HG03575 (cell line): ENCODE data around the gene BCKDHB.
"Not testable (repeated sequence)": the region's sequence is repeated elsewhere in the genome, so short reads cannot be mapped to it uniquely, and the experiment has no call there.

ENCODE experiments used
- ATAC-seq: cut with Tn5 transposase; IDR thresholded peaks from one replicate; pipeline ENCODE4 v1.9.1; 2021; ENCODE audit not compliant: unreplicated experiment, insufficient number of reproducible peaks, low FRiP score; ENCODE audit errors: extremely low read depth

BCKDHB gene

GRCh38 chr6:80294531-80294930 lies 188.1 kb downstream of the BCKDHB start:
- ATAC-seq: not testable (repeated sequence)

DNA sequence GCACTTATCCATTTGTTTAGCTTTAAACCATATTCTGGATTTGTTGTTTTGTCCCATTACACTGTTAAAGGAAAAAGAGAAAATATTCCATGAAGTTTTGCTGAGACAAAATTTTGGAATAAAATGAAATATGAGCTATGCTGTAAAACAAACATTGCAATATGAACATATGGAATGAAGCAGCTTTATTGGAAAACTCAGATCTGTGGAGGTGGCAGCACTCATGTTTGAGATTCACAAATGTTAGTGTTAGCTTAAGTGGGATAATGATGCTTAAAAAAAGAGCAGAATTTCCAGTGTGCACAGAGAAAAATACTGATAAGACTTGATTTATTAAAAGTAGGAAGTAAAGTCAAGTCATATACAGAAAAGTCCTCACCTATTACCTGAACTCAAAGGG lies 196.2 kb downstream of the BCKDHB start:
- ATAC-seq: no peak

DNA sequence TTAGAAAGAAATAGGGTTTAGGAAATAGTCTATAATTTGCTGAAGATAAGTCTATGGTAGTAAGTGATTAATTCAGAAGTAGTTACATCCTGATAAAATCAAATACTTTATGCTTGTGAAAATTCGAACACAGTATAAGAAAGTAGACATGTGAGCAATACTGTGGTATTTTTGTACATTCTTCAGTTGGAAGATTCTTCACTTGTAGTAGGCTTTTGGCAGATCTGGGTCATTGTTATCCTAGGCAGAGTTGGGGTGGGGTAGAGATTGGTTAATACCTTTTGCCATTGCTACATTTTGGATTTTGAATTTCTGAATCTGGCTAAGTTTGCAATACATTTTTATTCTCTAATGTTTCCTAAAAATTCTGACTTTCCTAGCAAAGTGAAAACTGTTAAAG lies 197.5 kb downstream of the BCKDHB start:
- no peak for ATAC-seq

GRCh38 chr6:80314531-80314930 lies 208.1 kb downstream of the BCKDHB start:
- ATAC-seq: no peak

DNA sequence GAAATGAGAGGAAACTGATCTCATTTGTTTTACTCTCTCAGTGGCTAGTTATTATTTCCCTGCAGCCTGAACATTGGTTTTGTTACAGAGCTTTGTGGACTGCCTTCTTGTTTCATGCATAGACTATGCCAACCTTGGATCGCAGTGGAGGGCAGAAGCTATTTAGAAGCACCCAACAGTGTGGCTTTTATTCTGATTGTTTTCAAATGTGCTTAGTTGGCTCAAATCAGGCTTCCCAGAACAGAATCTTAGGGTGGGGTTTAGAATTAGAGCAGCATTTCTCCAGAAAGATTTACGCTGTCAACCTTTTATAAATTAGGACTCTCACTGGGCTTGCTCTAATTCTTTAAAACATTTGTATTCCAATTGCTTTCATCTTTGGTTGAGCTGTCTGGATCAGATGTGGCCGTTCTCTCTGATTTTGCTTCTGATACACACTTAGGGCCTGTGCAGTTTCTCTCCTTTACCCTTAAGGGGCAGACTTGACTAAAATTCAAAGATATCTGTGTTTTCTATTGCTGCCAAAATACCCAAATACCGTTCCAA lies 210.3 kb downstream of the BCKDHB start:
- ATAC-seq: no peak

- ATAC-seq: no peak
Measured at GRCh38 chr6:80319196-80319595, 212.7 kb downstream of the BCKDHB start.

DNA sequence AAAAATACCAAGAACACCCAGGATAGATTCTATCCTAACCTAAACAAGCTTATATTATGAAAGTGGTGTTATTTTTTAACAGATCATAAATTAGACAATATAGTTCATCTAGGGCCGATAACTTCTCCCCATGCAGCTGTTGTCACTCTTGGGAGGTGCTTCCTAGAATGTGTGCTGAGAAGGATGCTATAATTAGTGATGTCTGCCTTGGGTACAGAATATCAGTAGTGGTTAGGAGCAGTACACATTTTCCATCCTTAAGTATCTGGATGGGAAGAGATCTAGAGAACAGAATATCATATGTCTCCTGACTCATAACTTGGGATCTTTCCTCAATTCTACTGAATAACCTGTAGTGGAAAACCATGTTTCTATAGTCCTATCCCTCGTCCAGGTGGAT lies 214.5 kb downstream of the BCKDHB start:
- ATAC-seq: no peak

- ATAC-seq: no peak
Measured at GRCh38 chr6:80325742-80326141, 219.3 kb downstream of the BCKDHB start.

- no peak for ATAC-seq
Measured at GRCh38 chr6:80328652-80329051, 222.2 kb downstream of the BCKDHB start.

GRCh38 chr6:80329496-80329895 lies 223.0 kb downstream of the BCKDHB start:
- no peak for ATAC-seq

GRCh38 chr6:80330961-80331360 lies 224.5 kb downstream of the BCKDHB start:
- no peak for ATAC-seq

GRCh38 chr6:80331522-80331921 lies 225.1 kb downstream of the BCKDHB start:
- ATAC-seq: no peak

- no peak for ATAC-seq
Measured at GRCh38 chr6:80331974-80332373, 225.5 kb downstream of the BCKDHB start.

GRCh38 chr6:80333342-80333741 lies 226.9 kb downstream of the BCKDHB start:
- ATAC-seq: no peak

DNA sequence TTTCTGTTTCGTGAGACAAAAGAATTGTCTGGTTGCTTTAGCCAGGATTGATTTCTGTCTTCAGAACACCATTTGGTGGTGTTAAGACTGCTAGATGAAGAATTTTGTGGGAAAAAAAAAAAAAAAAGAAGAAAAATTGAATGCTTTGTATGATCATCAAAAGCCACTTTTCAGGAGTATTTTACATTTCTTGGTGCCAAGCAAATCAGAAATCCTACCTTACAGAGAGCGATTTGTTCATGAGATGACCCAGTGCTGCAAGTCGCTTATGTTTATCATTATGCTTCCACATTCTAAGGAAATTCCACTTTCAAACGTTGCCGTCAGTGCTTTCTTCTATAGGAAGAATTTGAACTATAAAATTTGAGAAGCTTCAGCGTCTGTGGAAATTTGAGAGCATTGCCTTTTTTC lies 228.7 kb downstream of the BCKDHB start:
- ATAC-seq: no peak

DNA sequence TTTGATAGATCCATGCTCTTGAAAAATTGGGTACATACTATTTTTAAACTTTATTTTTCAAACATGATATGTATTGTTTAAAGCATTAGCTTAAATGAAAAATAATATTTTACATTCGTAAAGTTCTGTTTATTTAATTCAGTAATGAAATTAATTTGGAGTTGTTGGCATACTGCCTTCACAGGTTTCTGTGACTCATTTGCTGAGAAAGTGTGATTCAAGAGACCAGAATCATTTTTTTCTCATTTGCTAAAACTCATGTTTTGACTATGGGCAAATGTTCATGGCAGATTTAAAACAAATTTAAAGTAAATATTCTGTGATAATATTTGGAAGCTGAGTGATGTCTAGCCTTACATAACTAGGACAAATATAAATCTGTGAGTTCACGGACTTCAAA lies 230.4 kb downstream of the BCKDHB start:
- no peak for ATAC-seq

DNA sequence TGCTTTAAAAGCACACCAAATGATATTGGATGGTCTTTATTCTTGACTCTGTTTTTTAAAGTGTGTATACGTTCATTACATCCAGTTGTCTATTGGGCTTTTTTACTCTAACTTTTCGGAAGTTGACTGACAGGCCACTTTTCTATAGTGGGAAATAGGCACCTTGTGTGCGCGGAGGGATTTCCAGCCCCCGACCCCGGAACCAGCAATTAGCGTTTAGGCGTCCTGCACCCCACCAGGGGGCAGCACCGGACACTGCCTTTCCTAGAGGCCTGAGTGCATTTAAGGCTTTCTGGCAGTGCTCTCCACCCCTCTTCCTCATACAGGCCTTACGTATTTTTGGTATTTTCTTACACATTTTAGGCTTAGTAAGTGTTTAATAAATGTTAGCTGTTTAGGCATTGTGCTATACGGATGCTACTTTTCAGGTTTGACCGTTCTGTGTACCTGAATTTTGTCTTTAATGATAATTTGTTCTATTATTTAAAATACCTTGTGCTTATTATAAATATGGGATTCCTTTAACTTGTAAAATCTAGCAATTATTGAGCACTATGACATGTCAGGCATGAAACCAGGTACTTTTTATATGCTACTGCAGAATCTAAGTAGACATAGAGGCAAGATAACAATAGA lies 231.8 kb downstream of the BCKDHB start:
- ATAC-seq: peak; percentile 69

DNA sequence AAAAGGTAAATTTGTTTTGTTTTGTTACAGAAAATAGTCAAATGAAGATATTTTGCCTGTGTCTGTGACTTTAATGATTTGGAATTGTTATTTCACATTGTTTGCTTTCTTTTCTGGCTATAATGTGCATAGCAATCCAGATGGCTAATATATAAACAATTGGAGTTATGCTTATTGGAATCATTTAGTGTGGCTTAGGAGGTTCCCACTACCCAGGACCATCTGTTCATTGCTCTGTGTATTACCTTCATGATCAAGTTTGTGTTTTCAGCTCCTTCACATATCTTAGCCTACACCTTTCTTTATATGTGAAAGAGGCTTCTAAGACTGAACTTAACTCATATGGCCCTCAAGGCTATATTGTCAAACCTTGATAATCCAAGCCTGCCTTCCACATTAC lies 232.9 kb downstream of the BCKDHB start:
- no peak for ATAC-seq

- no peak for ATAC-seq
Measured at GRCh38 chr6:80340280-80340679, 233.8 kb downstream of the BCKDHB start.

GRCh38 chr6:80340686-80341085 lies 234.2 kb downstream of the BCKDHB start:
- no peak for ATAC-seq

DNA sequence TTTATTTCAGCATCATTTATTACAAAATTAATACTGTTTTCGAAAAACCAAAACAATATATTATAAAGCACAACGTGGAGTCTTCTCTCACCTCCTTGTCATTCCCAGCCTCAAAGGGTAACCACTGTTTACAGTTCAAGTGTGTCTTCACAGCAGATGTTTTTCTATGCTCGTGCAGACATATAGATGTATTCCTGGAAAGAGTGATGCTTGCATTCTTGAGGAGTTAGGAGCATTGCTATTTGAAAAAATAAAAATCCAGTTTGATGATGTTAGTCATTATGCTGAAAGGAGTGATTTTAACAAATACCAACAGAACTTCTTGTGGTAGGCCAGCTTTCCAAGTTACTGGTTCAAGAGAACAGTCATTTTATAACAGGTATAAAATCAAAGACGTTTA lies 234.9 kb downstream of the BCKDHB start:
- no peak for ATAC-seq
